ENCODE measurements around the gene FNDC3B.

FNDC3B gene

DNA sequence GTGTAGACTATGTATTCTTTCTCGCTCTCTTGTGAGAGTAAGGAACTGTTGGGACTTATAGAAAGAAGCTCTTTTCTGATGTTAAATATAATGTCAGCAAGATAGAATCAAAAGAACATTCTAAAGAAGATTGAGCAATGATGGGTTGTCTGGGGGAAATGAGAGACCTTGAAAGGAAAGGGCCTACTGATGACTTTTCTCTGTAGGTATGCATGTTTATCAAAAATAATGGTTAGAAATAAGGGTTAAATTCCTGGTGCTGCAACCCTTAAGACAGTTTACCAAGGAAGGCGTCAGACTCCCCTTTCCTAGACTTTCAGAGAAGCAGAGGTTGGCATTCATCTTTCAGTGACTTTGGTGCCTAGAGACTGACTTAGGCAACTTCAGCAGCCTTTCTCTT lies 339.1 kb downstream of the FNDC3B start:
- DNase-seq (ENCODE audit: insufficient read length, low spot score) = no peak
- FAIRE-seq = no peak
- TF ChIP-seq POLR2A (IDR thresholded peaks at IDR 0.05; ENCODE audit: low read depth, low read length) = no peak

DNA sequence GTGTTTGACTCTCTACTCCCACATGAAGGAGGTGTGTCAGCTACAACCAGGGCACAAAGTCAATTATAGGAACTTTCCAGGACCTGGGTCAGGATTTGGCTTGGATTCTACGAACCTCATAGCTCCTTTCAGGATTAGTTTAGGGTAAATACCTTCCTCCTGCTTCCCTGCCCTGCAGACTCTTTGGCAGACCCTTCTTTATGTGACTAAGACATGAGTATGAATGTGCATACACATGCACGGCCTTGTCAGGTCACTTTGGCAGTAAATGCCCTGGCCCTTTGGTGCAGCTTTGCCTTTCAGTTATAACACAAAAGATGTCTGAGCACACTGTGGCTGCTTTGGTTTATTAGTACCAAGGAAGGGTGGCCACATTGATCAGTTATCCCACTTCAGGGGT lies 340.0 kb downstream of the FNDC3B start:
- no peak for TF ChIP-seq POLR2A (IDR thresholded peaks at IDR 0.05; ENCODE audit: low read depth, low read length)
- no peak for FAIRE-seq
- DNase-seq (ENCODE audit: insufficient read length, low spot score) = no peak

DNA sequence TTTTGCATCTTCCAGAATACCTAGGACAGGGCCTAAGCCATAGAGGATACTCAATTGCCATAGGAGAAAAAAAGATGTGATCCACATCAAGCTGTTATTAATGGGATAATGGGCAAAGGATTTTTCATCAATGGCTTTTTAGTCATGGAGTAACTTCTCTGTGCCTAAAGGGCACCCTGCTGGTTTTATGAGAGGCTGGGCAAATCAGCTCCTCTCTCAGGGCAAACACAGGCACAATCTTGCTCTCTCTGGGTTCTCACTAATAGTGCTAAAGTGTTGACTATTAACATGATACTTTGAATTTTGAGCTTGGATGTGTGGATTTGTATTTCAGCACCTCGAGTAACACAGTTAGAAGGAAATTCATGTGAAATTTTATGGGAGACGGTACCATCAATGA lies 341.3 kb downstream of the FNDC3B start:
- FAIRE-seq = no peak
- no peak for DNase-seq (ENCODE audit: insufficient read length, low spot score)
- no peak for TF ChIP-seq POLR2A (IDR thresholded peaks at IDR 0.05; ENCODE audit: low read depth, low read length)

DNA sequence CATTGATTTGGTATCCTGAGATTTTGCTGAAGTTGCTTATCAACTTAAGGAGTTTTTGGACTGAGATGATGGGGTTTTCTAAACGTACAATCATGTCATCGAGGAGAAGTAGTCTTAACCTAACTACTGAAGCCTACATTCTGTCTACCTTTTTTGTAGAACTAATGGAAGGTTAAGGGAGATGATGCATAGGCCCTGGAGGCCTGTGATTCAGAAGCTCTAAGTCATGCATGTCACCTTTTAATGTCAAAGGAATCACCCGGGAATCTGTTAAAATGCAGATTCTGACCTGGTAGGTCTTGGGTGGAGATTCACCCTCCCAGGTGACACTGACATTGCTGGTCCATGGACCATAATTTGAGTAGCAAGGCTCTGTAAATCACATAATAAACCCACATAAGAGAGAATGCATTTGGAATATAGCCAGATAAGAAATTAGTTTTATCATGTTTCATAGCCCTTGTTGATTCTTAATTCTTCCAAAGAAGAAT lies 344.0 kb downstream of the FNDC3B start:
- no peak for TF ChIP-seq POLR2A (IDR thresholded peaks at IDR 0.05; ENCODE audit: low read depth, low read length)

DNA sequence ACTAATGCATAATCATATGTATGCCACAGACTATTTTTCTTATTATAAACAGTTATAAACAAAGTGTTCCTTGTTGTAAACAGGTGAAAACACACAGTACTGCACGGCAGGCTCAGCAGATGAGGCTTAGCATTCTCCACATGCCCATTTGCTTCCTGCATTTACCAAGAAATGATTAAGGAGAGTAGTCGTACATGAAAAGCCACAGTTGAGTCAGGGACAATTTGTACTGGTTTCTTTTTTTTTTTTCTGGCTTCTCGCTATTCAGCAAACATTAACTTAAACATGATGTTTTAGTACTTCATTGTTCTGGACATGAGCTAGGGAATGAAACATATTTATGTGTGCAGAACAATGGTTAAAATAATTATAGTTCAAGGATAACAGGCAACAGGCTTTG lies 345.5 kb downstream of the FNDC3B start:
- DNase-seq (ENCODE audit: insufficient read length, low spot score) (no peak), FAIRE-seq (no peak)
- no peak for TF ChIP-seq POLR2A (IDR thresholded peaks at IDR 0.05; ENCODE audit: low read depth, low read length)

More for the DNA sequence above, 344.0 kb downstream of the FNDC3B start:
- DNase-seq (ENCODE audit: insufficient read length, low spot score) (no peak), FAIRE-seq (no peak)

DNA sequence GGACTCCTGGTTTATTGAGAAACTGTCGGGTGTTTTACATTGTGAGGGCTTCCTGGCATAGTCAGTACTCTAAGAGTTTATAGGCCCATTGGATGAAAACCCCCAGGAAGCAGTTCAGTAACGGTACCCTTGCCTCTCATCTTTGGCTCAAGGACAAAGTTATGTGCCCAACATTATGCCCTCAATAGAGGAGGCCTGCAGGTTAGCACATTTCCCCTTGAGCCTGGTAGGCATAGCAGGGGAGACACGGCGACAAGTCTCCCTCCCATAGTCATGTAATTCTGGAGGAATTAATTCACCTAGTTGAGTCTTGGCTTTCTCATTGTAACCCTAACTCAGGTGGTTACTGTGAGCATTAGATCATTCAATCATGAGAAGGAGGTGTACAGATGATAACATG lies 348.4 kb downstream of the FNDC3B start:
- DNase-seq (ENCODE audit: insufficient read length, low spot score) (no peak), FAIRE-seq (no peak)
- TF ChIP-seq POLR2A (IDR thresholded peaks at IDR 0.05; ENCODE audit: low read depth, low read length) = no peak

DNA sequence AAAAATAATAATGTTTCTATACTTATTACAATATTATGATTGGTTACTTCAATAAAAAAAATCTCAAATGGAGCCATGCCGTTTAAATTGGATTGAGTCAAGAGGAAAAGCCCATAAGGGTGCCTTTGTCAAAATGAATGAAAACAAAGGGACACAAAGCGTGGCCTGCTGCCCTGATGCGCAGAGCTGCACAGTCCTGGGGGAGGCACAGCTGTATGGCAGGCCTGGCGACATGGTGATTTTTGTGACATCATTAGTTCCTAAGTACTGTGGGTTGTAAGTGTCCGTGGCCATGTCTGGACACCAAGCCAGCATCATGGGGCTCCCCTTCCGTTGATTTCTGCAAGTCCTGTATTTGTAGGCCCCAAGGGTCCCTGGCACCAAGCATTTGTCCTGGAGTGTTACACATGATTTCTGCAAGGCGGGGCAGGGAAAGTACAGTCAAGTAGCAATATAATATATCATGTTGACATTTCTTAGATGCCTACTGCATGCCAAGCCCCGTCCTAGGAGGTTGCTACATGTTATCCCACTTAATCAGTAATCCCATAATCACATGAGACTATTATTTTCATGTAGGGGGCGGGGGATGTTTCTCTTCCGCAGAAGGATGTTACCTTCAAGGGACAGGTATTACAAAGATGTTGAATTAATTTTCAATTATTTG lies 349.2 kb downstream of the FNDC3B start:
- DNase-seq (ENCODE audit: insufficient read length, low spot score) = no peak
- no peak for TF ChIP-seq POLR2A (IDR thresholded peaks at IDR 0.05; ENCODE audit: low read depth, low read length)
- no peak for FAIRE-seq

DNA sequence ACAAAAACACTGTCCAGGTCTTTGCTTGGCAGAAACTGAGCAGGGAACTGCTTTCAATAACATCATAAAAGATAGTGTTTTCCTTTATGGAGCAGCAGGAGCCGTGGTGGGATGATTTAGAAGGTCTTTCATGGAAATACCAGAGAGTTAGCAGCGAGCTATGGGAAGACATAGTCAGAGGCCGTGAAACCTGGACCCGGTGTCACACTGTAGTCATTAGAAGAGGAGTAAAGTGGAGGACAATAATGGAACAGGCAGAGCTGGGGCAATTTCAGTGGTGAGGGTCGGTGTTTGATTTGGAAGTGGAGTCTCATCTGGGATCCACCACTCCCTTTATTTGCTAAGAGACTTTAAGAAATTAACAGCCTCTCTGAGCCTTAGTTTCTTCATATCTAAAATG lies 351.4 kb downstream of the FNDC3B start:
- no peak for DNase-seq (ENCODE audit: insufficient read length, low spot score)
- no peak for TF ChIP-seq POLR2A (IDR thresholded peaks at IDR 0.05; ENCODE audit: low read depth, low read length)
- FAIRE-seq = no peak

DNA sequence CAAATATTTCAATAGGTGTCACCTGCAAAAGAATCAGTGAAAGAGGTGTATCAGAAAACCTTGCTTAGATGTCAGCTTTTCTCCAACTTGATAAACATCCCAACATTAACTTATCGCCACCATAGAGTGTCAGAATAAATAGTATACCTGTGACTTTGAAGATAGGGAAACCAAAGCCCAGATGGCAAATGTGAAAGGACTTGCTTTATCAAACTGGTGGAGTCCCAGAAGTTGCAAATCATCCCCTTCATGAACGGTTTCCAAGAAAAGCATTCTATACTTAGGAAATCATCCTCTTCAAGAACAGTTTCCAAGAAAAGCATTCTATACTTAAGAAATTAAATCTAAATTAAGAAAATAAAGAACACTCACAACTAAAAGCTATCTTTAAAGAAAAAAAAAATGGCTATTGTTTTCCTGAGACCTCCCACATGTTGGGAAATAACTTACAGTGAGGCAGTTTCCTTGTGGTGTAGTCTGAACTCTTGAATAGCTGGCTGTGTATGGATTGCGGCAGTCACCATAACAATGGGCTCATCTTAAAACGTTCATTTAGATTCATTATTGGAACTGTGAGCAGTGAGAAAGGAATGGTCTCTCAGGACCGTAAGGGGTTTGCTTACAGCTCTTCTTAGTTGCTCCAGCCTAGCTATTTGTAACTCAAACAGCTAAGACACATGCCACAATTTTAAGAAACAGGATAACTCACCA lies 352.4 kb downstream of the FNDC3B start:
- no peak for FAIRE-seq
- DNase-seq (ENCODE audit: insufficient read length, low spot score) = no peak
- no peak for TF ChIP-seq POLR2A (IDR thresholded peaks at IDR 0.05; ENCODE audit: low read depth, low read length)

DNA sequence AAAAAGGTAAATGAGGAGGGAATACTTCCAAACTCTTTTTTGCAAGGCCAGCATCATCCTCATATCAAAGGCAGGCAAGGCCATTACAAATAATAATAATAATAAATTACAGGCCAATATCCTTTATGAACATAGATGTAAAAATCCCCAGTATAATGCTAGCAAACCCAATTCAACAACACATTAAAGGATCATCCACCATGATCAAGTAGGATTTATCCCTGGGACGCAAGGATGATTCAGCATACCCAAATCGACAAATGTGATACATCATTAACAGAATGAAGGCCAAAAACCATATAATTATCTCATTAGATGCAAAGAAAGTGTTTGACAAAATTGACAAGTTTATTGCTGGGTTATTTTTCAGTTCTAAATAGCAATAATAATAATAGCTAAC lies 355.3 kb downstream of the FNDC3B start:
- no peak for DNase-seq (ENCODE audit: insufficient read length, low spot score)
- FAIRE-seq = no peak

DNA sequence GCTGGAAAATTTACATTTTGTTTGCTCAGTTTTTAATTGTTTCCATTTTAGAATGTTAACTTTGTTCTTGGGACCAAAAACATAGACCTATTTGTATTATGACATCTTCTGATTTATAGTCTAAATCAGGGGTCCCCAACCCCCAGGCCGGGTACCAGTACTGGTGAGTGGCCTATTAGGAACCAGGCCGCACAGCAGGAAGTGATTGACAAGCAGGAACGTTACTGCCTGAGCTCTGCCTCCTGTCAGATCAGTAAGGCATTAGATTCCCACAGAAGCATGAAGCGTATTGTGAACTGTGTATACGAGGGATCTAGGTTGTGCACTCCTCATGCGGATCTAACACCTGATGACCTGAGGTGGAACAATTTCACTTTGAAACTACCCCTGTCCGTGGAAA lies 357.0 kb downstream of the FNDC3B start:
- FAIRE-seq = no peak
- no peak for TF ChIP-seq POLR2A (IDR thresholded peaks at IDR 0.05; ENCODE audit: low read depth, low read length)
- no peak for DNase-seq (ENCODE audit: insufficient read length, low spot score)

More for the DNA sequence above, 355.3 kb downstream of the FNDC3B start:
- no peak for TF ChIP-seq POLR2A (IDR thresholded peaks at IDR 0.05; ENCODE audit: low read depth, low read length)

DNA sequence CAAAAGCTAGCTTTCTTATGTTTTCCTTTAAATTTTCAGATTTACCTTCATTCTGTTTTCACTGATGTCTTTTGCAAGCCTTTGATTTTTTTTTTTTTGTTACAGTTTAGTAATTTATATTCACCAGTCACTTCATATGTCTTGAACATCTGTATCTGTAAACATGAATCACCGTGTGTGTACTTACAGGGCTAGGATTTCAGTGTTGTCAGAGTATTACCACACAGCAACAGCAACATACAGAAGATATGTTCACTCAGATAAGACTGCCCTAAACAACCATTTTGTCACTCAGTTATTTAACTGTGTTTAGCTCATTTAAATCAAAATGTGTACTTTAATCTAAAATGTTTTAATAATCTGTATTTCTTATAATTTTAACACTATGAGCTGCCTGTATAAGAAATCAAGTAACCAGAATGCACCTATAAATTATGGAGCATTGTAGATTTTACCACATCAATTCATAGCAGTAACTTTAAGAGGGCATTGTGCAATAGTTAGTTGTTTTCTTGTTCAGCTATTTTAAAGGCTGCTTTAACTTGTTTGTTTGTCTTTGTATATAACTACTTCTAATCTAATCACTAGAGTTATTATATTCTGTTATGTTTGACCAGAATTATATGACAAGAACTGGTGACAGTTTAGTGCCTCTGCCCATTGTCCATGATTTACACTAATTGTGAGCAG lies 358.5 kb downstream of the FNDC3B start:
- FAIRE-seq = no peak
- no peak for DNase-seq (ENCODE audit: insufficient read length, low spot score)
- TF ChIP-seq POLR2A (IDR thresholded peaks at IDR 0.05; ENCODE audit: low read depth, low read length) = no peak

DNA sequence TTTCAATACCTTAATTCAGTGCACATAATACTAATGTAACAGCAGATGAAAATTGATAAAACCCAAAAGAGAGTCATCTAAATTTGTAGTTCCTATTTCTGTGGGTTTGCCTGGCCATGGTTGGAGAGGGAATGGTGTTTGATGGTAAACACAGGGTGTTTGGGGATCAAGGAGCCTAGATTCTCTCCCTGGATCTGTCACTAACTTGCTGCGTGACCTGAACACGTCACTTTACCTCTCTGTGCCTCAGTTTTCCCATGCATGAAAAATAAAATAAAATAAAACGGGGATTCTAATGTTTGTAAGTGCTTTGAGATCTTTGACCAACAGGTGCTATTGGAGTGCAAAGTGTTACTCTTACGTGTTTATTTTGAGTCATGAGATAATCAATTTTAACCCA lies 359.1 kb downstream of the FNDC3B start:
- TF ChIP-seq POLR2A (IDR thresholded peaks at IDR 0.05; ENCODE audit: low read depth, low read length) = no peak
- no peak for FAIRE-seq
- DNase-seq (ENCODE audit: insufficient read length, low spot score) = no peak

DNA sequence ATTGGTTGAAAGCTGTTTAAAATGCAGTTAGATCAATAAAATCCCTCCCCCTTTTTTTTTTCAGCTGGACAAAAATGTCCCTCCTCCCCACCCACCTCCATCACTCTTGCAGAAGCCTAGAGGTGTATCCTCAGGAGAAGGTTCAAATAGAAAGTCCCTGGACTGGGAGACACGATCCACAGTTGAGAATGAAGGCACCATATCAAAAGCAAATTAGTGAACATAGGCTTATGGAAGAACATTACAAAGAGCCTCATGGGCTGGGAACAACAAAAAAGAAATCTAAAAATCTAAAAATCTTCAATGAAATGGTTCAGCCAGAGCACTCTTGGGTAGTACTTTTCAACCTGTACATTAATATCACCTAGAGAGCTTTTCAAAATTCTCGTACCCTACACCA lies 362.7 kb downstream of the FNDC3B start:
- no peak for DNase-seq (ENCODE audit: insufficient read length, low spot score)
- FAIRE-seq = no peak

More for the DNA sequence above, 362.7 kb downstream of the FNDC3B start:
- TF ChIP-seq POLR2A (IDR thresholded peaks at IDR 0.05; ENCODE audit: low read depth, low read length) = no peak

Data from H54 (cell line).